HAP-1 (cell line): Measurements from ENCODE around the gene CIC.

Source experiments
- DNase-seq, 2 experiments: peaks; one replicate each; pipeline ENCODE4 v3.0.0-alpha.2; 2016 to 2020; ENCODE audit warnings: low spot score in 2 of 2
- H3K27me3 ChIP-seq: fragments of 250-450 bp; sonication (Bioruptor Pico); 2 replicates; pipeline ENCODE4 v1.5.1; 2020; ENCODE audit warnings: low read depth, mild to moderate bottlenecking, moderate library complexity
- H3K36me3 ChIP-seq: fragments of 250-450 bp; sonication (Bioruptor Pico); replicated peaks from 2 replicates; pipeline ENCODE4 v1.5.1; 2020; ENCODE audit warnings: mild to moderate bottlenecking
- H3K4me1 ChIP-seq: fragments of 250-450 bp; sonication (Bioruptor Pico); 2 replicates; pipeline ENCODE4 v1.5.1; 2020; ENCODE audit warnings: mild to moderate bottlenecking
- H3K4me3 ChIP-seq: fragments of 250-450 bp; sonication (Bioruptor Pico); 2 replicates; pipeline ENCODE4 v1.5.1; 2020; ENCODE audit warnings: mild to moderate bottlenecking, moderate library complexity
- H3K9me3 ChIP-seq: fragments of 250-450 bp; sonication (Bioruptor Pico); 2 replicates; pipeline ENCODE4 v1.5.1; 2020; ENCODE audit warnings: mild to moderate bottlenecking, moderate library complexity
- in situ Hi-C: fragments of 300-500 bp; cut with MboI; formaldehyde crosslinking; loops from 3 replicates; pipeline ENCODE4 v1.14.3; 2020; ENCODE audit warnings: low sequenced_read_pairs, inconsistent platforms, mixed read lengths

Gene CIC

DNA sequence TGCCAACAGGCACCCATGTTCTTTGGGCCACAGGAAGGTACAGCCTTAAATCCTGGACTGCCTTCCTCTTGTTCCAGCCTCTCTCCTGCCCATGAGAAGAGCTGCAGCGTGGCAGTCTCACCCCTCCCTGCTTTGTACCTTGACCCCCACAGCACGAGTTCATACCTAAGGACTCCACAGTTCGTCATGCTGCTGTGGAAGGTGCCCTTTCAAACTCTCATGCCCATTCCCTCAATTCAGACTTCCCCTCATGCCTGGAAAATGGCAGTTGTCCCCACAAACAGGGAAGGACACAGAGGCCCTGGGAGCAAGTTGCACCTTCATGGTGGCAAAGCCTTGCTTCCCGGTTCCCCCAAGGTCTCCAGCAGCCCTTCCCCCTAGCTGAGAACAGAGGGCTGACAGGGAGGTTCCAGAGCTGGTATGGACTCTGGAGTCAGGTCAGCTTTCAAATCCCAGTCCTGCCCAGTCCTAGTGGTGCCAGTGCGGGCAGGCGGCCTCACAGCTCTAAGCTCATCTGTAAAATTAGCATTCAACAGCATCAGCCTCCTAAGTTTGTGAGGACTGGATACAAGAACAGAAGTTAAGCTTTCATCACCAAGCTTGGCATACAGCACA lies 35.3 kb upstream of the CIC start:
- in situ Hi-C loops: no loop called here
- Histone ChIP-seq H3K4me1 (no peaks in the 10 kb centered on the region), H3K36me3 (peaks cover 76% of the 10 kb centered on the region), H3K9me3 (no peaks in the 10 kb centered on the region), H3K4me3 (no peak overlapping the region), H3K27me3 (no peaks in the 10 kb centered on the region)
- no peak for DNase-seq

DNA sequence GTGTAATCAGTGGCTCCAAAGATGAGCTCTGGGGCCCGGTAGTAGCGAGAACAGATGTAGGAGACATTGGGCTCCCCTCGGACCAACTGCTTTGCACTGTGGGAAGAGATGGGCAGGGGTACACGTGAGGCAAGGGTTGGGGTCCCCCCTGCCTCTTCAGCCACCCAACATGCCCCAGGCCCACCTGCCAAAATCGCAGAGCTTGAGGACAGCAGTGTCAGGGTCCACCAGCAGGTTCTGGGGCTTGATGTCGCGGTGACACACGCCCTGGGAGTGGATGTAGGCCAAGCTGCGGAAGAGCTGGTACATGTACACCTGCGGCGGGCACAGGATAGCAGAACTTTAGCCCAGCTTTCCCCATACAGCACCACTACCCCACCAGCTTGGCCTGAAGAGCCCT lies 34.7 kb upstream of the CIC start:
- peaks cover 72% of the 10 kb centered on the region for H3K36me3 ChIP-seq

DNA sequence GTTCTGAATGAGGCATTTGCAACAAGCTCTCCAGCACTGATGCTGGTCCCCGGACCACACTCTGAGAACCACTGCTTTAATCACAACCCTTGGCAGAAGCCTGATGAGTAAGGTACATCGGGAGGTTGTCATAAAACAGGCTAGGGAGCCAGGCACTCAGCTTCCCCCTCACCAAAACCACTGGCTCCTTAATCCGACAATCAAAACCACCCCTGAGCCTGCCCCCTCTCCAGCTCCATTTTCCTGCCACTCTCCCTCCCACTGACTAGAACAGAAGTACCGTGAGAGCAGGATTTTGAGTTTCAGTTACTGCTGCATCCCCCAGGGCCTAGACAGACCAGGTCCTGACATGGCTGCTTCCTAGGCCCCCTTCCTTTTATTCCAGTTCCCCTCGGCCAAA lies 33.9 kb upstream of the CIC start:
- Histone ChIP-seq H3K4me1 (no peaks in the 10 kb centered on the region), H3K4me3 (no peak overlapping the region), H3K36me3 (peaks cover 69% of the 10 kb centered on the region), H3K27me3 (no peaks in the 10 kb centered on the region), H3K9me3 (no peaks in the 10 kb centered on the region)
- no peak for DNase-seq
- in situ Hi-C loops: no loop called here

More for the DNA sequence above, 34.7 kb upstream of the CIC start:
- no peaks in the 10 kb centered on the region for H3K27me3 ChIP-seq
- DNase-seq: no peak
- H3K4me1 ChIP-seq: no peaks in the 10 kb centered on the region
- H3K4me3 ChIP-seq: no peak overlapping the region
- in situ Hi-C loops: no loop called here
- no peaks in the 10 kb centered on the region for H3K9me3 ChIP-seq

DNA sequence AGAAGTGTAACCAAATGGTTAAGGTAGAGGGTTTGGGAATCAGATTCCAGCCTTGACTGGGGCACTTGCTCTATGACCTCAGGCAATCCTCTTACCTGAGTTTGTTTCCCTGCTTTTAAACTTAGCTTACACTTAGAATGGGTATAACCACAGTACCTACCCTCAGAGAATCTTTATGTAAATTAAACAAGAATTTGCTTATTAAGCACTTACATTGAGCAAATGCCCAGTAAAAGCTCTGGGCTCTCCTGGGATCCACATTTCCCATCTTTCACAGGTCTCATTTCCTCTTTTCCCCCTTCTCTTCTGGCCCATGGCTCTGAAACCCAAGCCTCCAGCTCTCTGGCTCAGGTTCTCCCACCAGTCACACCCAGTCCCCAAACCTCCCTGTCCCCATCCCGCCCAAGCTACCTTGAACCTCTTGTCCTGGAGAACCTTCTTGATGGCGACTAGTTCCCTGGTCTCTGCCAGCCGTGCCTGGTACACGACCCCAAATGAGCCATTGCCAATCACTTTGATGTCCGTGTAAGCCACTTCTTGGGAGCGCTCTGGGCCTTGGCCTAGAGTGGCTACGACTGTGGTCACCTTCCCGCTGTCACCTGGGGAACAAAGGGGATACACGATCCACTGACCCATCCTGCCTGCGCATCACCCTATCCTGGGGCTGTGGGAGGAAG lies 29.4 kb upstream of the CIC start:
- peaks cover 30% of the 10 kb centered on the region for H3K36me3 ChIP-seq
- in situ Hi-C loops: no loop called here

DNA sequence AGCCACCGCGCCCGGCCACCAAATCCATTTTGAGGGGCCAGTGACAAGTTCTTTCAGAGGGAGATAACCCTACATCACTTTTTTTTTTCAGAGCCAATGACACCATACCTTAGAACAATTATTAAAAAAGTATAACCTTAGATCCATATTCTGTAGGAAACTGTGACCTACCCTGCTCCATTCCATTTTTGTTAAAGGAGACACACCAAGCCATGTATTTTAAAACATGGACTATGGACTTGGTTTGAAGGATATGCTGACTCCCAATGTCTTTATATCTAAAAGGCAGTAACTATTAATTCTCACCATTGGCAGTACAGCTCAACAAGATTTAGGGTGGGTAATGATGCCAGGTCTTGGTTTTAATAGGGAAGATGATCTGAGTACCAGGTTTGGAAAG lies 27.8 kb upstream of the CIC start:
- no peaks in the 10 kb centered on the region for H3K9me3 ChIP-seq
- in situ Hi-C loops: no loop called here

More for the DNA sequence above, 29.4 kb upstream of the CIC start:
- Histone ChIP-seq H3K4me1 (peaks cover 3% of the 10 kb centered on the region; the same call in 1 of the 2 replicates), H3K9me3 (no peaks in the 10 kb centered on the region), H3K4me3 (no peak overlapping the region), H3K27me3 (no peaks in the 10 kb centered on the region)
- no peak for DNase-seq

DNA sequence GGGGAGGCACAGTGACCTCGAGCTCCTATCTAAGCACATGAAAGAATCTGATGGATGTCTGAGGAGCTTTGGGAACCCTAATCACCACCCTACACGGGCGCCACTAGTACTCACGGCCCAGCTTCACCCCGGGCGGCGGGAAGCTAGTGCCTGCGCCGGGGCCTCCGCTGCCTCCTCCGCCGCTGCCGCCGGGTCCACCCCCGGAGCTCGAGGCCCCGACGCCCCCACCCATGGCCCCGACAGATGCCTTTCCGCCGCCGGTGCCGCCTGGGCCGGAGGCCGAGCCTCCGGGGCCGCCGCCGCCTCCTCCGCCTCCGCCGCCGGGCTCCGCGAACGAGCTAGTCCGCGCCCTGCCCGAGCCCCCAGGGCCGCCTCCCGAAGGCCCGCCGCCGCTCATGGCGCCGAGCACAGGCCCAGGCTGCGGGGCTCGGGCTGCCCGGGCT lies 27.0 kb upstream of the CIC start:
- H3K27me3 ChIP-seq: no peaks in the 10 kb centered on the region
- peaks cover 10% of the 10 kb centered on the region for H3K36me3 ChIP-seq
- H3K9me3 ChIP-seq: no peaks in the 10 kb centered on the region
- H3K4me1 ChIP-seq: peaks cover 8% of the 10 kb centered on the region
- no peak for DNase-seq
- in situ Hi-C loops: no loop called here
- peak overlapping the region; percentile 59 for H3K4me3 ChIP-seq

More for the DNA sequence above, 27.8 kb upstream of the CIC start:
- Histone ChIP-seq H3K4me1 (peaks cover 8% of the 10 kb centered on the region), H3K4me3 (peak overlapping the region; percentile 59), H3K36me3 (peaks cover 17% of the 10 kb centered on the region), H3K27me3 (no peaks in the 10 kb centered on the region)
- DNase-seq: no peak

DNA sequence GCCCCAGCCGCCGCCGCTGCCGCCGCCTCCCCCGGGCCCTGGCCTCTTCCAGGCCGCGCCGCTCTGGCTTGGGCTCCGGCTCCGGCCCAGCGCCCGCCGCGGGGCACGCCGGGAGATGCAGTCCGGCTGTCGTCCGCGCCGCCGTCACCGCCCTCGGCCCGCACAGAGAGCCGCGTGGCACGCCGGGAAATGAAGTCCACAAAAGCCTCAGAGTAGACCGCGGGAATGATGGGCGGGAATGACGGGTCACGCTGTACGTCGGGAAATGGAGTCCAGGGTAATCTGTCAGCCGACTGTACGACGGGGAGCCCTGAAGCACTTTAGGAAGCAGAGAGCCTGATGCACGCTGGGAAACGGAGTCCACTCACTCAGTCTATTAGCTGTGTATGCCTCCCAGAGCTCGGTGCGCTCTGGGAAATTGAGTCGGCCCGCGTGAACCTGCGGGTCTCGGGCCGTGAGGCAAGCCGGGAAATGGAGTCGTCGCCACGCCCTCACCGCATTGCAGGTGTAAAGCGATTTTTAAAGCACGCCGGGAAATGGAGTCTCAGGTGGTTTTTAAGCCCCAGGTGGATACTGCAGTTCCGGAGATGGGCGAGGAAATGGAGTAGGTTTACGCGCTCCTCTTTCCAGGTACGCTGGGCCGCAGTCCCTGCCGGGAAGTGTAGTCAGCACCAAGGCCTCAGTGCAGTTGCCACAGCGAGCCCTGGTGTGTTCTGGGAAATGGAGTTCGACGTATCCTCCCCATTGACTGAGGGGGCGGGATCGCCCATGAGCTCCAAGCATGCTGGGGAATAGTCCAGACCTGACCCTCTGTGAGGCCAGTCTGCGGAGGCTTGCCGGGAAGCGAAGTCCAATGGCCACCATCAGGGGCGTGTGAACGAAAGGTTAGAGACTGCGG lies 26.3 kb upstream of the CIC start, which contains the start of gene GSK3A:
GSK3A (minus strand) TSS at position 91 of the 898 bp plus-strand sequence. CDS start 137 bp downstream, outside the sequence.
- Histone ChIP-seq H3K9me3 (no peaks in the 10 kb centered on the region), H3K27me3 (no peaks in the 10 kb centered on the region), H3K36me3 (peaks cover 10% of the 10 kb centered on the region), H3K4me1 (peaks cover 8% of the 10 kb centered on the region), H3K4me3 (peak within 1 kb of the TSS; percentile 59)
- in situ Hi-C loops: no loop called here
- DNase-seq: peak; percentile 97 to 98

DNA sequence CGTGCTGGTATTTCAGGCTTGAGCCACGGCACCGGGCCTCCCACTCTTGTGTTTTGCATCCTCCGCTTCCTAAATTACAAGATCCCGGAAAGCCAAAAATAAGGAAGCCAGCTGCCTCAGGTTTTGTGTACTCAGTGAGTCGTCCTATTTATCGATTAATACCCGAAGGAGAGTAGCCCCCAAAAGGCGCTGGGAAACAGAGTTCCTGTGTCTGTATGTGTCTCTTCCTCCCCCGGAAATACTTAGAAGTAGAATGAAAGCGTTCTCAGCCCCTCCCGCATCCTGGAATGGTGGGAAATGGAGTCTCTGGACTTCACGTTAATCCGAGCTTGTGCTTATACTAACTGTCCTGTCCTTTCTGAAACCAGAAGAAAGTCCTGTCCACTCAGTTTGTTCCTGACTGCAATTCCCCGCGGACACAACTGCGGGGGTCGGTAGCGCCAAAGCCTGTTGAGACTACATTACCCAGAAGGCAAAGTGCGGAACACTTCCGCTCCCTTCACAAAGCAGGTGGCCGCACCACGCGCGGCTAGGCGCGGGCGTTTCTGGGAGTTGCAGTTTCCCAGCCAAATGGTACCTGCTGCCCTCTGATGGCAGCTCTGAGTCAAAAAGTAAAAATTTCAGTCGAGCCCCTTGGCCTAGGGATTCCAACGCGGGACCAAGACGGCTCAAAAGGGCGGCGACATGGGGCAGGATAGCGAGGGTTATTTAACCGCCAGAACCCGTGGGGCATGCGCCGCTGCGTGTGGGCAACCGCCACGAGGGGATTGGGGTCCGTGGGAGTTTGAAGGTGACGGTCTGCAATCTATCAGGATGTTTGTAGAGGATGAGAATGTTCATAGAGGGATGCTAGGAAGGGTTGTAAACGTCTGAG lies 24.5 kb upstream of the CIC start:
- in situ Hi-C loops: no loop called here
- H3K27me3 ChIP-seq: no peaks in the 10 kb centered on the region
- DNase-seq: peak; percentile 95 to 97
- H3K36me3 ChIP-seq: peaks cover 18% of the 10 kb centered on the region
- H3K4me3 ChIP-seq: peak overlapping the region; percentile 39
- H3K4me1 ChIP-seq: peaks cover 8% of the 10 kb centered on the region
- no peaks in the 10 kb centered on the region for H3K9me3 ChIP-seq

DNA sequence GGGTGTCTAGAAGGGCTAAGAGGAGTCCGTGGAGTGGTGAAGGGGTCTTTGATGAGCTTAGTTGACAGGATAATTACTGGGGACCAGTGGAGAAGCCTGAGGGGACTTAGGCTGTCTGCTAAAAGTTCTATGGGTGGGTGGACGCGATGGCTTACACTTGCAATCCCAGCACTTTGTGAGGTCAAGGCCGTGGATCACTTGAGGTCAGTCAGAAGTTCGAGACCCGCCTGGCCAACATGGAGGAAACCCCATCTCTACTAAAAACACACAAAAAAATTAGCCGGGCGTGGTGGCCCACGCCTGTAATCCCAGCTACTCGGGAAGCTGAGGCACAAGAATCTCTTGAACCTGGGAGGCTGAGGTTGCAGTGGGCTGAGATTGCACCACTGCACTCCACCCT lies 23.8 kb upstream of the CIC start:
- H3K4me3 ChIP-seq: peak overlapping the region; percentile 39
- in situ Hi-C loops: no loop called here

DNA sequence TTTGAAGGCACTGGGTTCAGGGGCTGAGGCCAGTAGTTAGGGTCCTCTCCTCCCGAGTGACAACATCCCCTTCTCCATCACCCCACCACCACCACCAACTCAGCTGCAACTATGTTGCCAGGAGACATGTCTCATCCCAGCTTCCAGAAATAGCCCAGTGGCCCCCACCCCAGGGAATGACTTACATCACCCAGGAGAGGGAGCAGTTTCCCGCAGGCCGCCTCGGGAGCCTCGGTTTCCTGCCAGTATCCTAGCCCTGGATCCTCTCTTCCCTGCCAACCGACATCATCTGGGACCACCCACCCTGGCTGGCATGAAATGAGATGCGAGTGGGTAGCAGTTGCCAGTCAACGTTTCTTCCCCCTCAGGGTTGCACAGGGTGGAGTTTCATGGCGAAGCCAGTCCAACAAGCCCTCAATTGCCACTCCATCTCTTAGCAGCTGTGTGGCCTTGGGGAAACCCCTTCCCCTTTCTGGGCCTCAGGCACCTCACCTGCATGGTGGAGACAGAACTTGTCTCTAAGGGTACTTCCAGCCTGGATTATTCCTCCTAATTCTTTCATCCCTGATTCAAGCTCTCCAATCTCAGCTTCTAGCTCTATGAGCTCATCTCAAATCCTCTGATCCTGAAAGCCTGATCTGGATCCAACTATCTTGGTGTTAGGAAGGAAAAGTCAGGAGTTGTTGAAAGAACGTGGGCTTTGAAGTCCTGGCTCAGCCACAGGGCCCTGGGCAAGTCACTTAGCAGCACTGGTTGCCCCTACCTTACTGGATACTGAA lies 22.7 kb upstream of the CIC start:
- Histone ChIP-seq H3K4me3 (no peak overlapping the region), H3K9me3 (no peaks in the 10 kb centered on the region), H3K4me1 (peaks cover 6% of the 10 kb centered on the region), H3K36me3 (peaks cover 24% of the 10 kb centered on the region), H3K27me3 (no peaks in the 10 kb centered on the region)
- peak in 1 of 2 experiments; percentile 62 for DNase-seq
- in situ Hi-C loops: no loop called here

More for the DNA sequence above, 23.8 kb upstream of the CIC start:
- DNase-seq: no peak
- no peaks in the 10 kb centered on the region for H3K9me3 ChIP-seq
- H3K4me1 ChIP-seq: peaks cover 8% of the 10 kb centered on the region
- H3K27me3 ChIP-seq: no peaks in the 10 kb centered on the region
- peaks cover 20% of the 10 kb centered on the region for H3K36me3 ChIP-seq

DNA sequence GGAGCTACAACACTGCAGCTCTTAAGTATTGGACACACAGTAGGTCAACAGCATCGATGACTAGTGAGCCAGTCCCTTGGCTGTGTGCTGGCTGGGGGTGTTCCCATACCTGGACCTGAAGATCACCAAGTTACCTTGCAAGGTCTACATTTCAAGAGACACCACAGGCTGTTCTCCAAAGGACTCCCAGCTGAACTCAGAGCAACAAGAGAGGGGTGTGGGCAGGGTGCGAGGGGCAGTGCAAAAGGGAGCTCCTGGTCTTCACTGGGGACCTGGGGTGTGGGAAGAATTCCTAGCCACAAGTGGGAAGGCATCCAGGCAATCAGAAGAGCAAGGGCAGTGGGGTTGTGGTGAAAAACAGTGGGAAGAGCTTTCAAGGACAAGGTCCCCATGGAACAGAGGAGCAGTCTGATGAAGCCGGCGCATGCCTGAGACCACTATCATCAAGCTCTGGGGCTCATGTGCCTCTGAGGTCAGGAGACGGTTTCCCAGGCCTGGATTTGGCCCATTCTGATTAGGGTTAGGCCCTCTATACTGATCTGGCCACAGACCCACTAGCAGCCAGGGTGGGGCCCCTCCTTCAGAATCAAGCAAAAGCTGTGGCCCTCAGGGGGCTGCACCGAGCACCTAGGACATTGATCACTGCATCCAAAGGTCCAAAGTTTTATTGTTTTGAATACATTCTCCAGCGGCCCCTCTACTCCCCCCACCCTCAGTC lies 22.0 kb upstream of the CIC start:
- H3K4me1 ChIP-seq: peaks cover 10% of the 10 kb centered on the region
- no peak overlapping the region for H3K4me3 ChIP-seq
- no peaks in the 10 kb centered on the region for H3K9me3 ChIP-seq
- peaks cover 27% of the 10 kb centered on the region for H3K36me3 ChIP-seq
- no peaks in the 10 kb centered on the region for H3K27me3 ChIP-seq
- in situ Hi-C loops: no loop called here
- DNase-seq: no peak

DNA sequence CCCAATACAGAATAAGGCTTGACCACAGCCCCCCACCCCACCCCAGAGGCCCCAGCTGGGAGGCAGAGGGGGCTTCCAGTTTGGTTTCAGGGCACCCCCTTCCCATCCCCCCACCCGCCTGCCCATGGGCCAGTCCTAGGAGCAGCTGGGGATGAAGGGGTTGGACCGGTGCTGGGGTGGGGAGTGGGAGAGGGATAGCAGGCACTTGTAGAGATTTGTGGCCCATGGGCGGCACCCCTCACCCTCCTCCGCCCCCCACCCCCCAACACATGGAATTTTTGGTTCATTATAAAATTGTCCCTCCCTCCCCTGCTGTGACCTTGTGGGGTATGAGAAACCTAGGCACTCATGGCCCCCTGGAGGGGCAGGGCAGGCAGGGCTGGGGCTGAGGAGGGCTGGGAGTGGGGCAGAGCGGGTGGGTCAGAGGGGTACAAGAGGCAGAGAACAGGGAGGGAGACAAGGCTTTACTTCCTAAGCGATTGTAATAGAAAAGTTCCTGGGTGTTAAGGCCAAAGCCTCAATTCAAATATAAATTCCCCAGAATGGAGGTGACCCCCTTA lies 21.3 kb upstream of the CIC start:
- in situ Hi-C loops: no loop called here
- H3K27me3 ChIP-seq: no peaks in the 10 kb centered on the region
- H3K9me3 ChIP-seq: no peaks in the 10 kb centered on the region
- H3K4me3 ChIP-seq: no peak overlapping the region
- no peak for DNase-seq
- H3K36me3 ChIP-seq: peaks cover 27% of the 10 kb centered on the region
- peaks cover 14% of the 10 kb centered on the region for H3K4me1 ChIP-seq
